ENCODE results near the gene FXYD3. TPM values are rescaled to one million over a fixed set of nuclear protein-coding genes. Genes with fewer than 3 reads are reported as not detected.

Gene FXYD3
- polyA plus RNA-seq, 1 of the 3 experiments (the other 2 are of a cell fraction): not detected

DNA sequence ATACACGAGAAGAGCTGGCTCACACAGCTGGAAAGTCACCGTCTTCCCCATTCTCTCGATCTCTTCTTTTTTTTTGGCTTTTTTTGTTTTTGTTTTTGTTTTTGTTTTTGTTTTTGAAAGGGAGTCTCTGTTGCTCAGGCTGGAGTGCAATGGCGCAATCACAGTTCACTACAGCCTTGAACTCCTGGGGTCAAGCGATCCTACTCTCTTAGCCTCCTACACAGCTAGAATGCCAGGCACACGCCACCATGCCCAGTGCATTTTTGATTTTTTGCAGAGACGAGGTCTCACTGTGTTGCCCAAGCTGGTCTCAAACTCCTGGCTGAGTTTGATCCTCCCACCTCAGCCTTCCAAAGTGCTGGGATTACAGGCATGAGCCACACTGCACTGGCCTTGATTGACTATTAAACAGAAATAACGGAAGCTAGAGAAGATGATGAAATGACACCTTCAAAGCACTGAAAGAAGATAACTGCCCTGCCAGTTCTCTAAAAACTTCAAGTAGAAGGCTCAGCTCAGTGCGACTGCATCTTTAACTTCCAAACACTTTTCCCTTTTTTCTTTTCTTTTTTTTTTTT lies 4.0 kb downstream of the FXYD3 start:
- no peak for DNase-seq
- 89% methylated on average over 9 of the region's 9 CpGs for WGBS (ENCODE audit: low lambda C conversion rate)
- Histone ChIP-seq H3K4me1 (ENCODE audit: control insufficient read depth in 1 of 2, insufficient read depth in 2 of 2, low read depth in 1 of 2, low read length in 1 of 2) (peaks cover 0 to 12% of the 10 kb centered on the region in 2 experiments; a peak in 1 of 4 replicates), H3K27me3 (ENCODE audit: insufficient read depth) (no peaks in the 10 kb centered on the region; the same call in 1 of the 2 replicates), H2AFZ (ENCODE audit: low read depth) (no peak overlapping the region), H3K36me3 (replicated peaks in 1 of 2; ENCODE audit: control insufficient read depth in 1 of 2, insufficient read depth in 2 of 2, low read length in 1 of 2) (no peaks in the 10 kb centered on the region), H3K79me2 (ENCODE audit: insufficient read depth) (no peaks in the 10 kb centered on the region), H3K4me2 (no peak overlapping the region), H3K9ac (no peak overlapping the region), H3F3A (replicated peaks; ENCODE audit: insufficient read depth) (no peaks in the 10 kb centered on the region), H4K20me1 (ENCODE audit: insufficient read depth) (no peaks in the 10 kb centered on the region), H3K27ac (ENCODE audit: low read depth in 2 of 2, low read length in 1 of 2) (no peak overlapping the region), H3K9me3 (no peaks in the 10 kb centered on the region), H3K4me3 (ENCODE audit: low read depth in 2 of 2, low read length in 1 of 2) (no peak overlapping the region), H3K9me2 (no peaks in the 10 kb centered on the region)
- TF ChIP-seq MXI1 (IDR thresholded peaks at IDR 0.05; ENCODE audit: low read depth, low read length) (no peak), FOXM1 (IDR thresholded peaks at IDR 0.05; ENCODE audit: low read depth) (no peak), EP300 (IDR thresholded peaks at IDR 0.05; ENCODE audit: borderline replicate concordance in 1 of 2, low read depth in 1 of 2, low read length in 1 of 2) (no peak), REST (IDR thresholded peaks at IDR 0.05; ENCODE audit: low read depth, low read length) (no peak), PBX3 (IDR thresholded peaks at IDR 0.05) (no peak), POLR2AphosphoS5 (IDR thresholded peaks at IDR 0.05; ENCODE audit: low read depth, low read length) (no peak), RAD21 (IDR thresholded peaks at IDR 0.05; ENCODE audit: low read length) (no peak)
- CTCF ChIA-PET: interaction anchor here (0.9 to 2.8 kb wide), 4 partner anchors 16 to 53 kb away, joined by 3 to 14 read pairs (median 10); partner anchors contain the start of genes FXYD7 and LGI4
- POLR2A ChIA-PET: no interaction called here

- Histone ChIP-seq H3K9me3 (no peaks in the 10 kb centered on the region), H3K4me3 (ENCODE audit: low read depth in 2 of 2, low read length in 1 of 2) (no peak overlapping the region), H3K27ac (ENCODE audit: low read depth in 2 of 2, low read length in 1 of 2) (no peak overlapping the region), H3K9ac (no peak overlapping the region), H3K4me1 (ENCODE audit: control insufficient read depth in 1 of 2, insufficient read depth in 2 of 2, low read depth in 1 of 2, low read length in 1 of 2) (peaks cover 0 to 8% of the 10 kb centered on the region in 2 experiments; a peak in 1 of 4 replicates), H3F3A (replicated peaks; ENCODE audit: insufficient read depth) (no peaks in the 10 kb centered on the region), H3K27me3 (ENCODE audit: insufficient read depth) (no peaks in the 10 kb centered on the region; the same call in 1 of the 2 replicates), H4K20me1 (ENCODE audit: insufficient read depth) (no peaks in the 10 kb centered on the region), H3K79me2 (ENCODE audit: insufficient read depth) (no peaks in the 10 kb centered on the region), H3K36me3 (replicated peaks in 1 of 2; ENCODE audit: control insufficient read depth in 1 of 2, insufficient read depth in 2 of 2, low read length in 1 of 2) (no peaks in the 10 kb centered on the region), H3K4me2 (no peak overlapping the region), H2AFZ (ENCODE audit: low read depth) (no peak overlapping the region), H3K9me2 (no peaks in the 10 kb centered on the region)
- TF ChIP-seq MEF2A (IDR thresholded peaks at IDR 0.05; ENCODE audit: borderline replicate concordance, low read depth) (no peak), NFIC (IDR thresholded peaks at IDR 0.05; ENCODE audit: borderline replicate concordance) (no peak)
- TF ChIP-seq, protein P1, sequence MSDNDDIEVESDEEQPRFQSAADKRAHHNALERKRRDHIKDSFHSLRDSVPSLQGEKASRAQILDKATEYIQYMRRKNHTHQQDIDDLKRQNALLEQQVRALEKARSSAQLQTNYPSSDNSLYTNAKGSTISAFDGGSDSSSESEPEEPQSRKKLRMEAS (IDR thresholded peaks at IDR 0.05; ENCODE audit: low read depth): 0 out of 2 replicates have a peak, but pooled peaks have one; percentile 15
- DNase-seq: no peak
- WGBS (ENCODE audit: low lambda C conversion rate): 78% methylated on average over 7 of the region's 7 CpGs
- CTCF ChIA-PET: interaction anchor here (2.3 to 2.8 kb wide), 2 partner anchors 15 to 54 kb away, joined by 12 to 14 read pairs; partner anchors contain the start of gene LGI4
- POLR2A ChIA-PET: no interaction called here
These were observed 4.9 kb downstream of the FXYD3 start for GRCh38 chr19:35120492-35120891.

Measured in SK-N-SH (cell line).